Body of pancreas (tissue), 4 donors: ENCODE results near the gene KRT36. TPM values are rescaled to one million over a fixed set of nuclear protein-coding genes. Genes with fewer than 3 reads are reported as not detected.

ENCODE experiments used
- ATAC-seq: fragments of 150-250 bp; one replicate; pipeline ENCODE4 v1.9.1; 2016
- DNase-seq, 4 donors: peaks; one replicate each; pipeline ENCODE4 v3.0.0-alpha.2; 2019
- H3K27ac ChIP-seq, 4 donors: fragments of 200-600 bp; sonication (generic); 1 replicate in 3 of 4; 2 replicates in 1 of 4; pipeline versions ENCODE4 v1.5.1 to v1.6.1; 2016 to 2019; ENCODE audit warnings: mild to moderate bottlenecking in 1 of 4, mixed read lengths in 1 of 4, moderate library complexity in 1 of 4
- H3K27me3 ChIP-seq, 2 donors: fragments of 200-600 bp; sonication (generic); one replicate each; pipeline ENCODE4 v1.6.0; 2016; ENCODE audit warnings: mild to moderate bottlenecking in 1 of 2
- H3K36me3 ChIP-seq, 2 donors: fragments of 200-600 bp; sonication (generic); replicated peaks in 1 of 2; 2 replicates each; pipeline ENCODE4 v1.5.1; 2016; ENCODE audit warnings: low read depth in 2 of 2; ENCODE audit not compliant: insufficient read depth in 1 of 2
- H3K4me1 ChIP-seq: fragments of 200-600 bp; sonication (generic); one replicate; pipeline ENCODE4 v1.6.0; 2016
- H3K4me3 ChIP-seq, 2 donors: fragments of 200-600 bp; sonication (generic); 1 replicate in 1 of 2; 2 replicates in 1 of 2; pipeline ENCODE4 v1.5.1; 2016 to 2019
- H3K9me3 ChIP-seq, 3 donors: fragments of 200-600 bp; sonication (generic); 1 replicate in 2 of 3; 2 replicates in 1 of 3; pipeline ENCODE4 v1.5.1; 2016
- POLR2A ChIP-seq, 3 donors: fragments of 450-650 bp; IDR thresholded peaks; one replicate each; pipeline ENCODE4 v1.6.1; 2016; ENCODE audit warnings: antibody characterized with exemption in 3 of 3, mild to moderate bottlenecking in 2 of 3
- WGBS, 2 donors: methylation state at CpG; one replicate each; pipeline ENCODE4 v1.1.5; 2017; 5-methylcytosine and 5-hydroxymethylcytosine counted together
- intact Hi-C: fragments of 100-400 bp; cut with DNase I; formaldehyde crosslinking; loops from one replicate; pipeline ENCODE4 v1.15.1; 2023
- total RNA-seq, 2 donors: library from RNA; depleted of rRNA; stranded (reverse); fragments of >200 nt; gene quantifications; one replicate each; pipeline ENCODE4 v1.1.0, GENCODE V29; 2016
- TF ChIP-seq, protein P1 (sequence below), 7 experiments: fragments of 450-650 bp in 4 of 7; fragments of 200-600 bp in 3 of 7; sonication (generic) in 3 of 7; IDR thresholded peaks; one replicate each; pipeline ENCODE4 v1.5.1; 2016 to 2019; ENCODE audit warnings: antibody characterized with exemption in 7 of 7

KRT36 gene
- total RNA-seq, 2 donors from 2014 or later = not detected

DNA sequence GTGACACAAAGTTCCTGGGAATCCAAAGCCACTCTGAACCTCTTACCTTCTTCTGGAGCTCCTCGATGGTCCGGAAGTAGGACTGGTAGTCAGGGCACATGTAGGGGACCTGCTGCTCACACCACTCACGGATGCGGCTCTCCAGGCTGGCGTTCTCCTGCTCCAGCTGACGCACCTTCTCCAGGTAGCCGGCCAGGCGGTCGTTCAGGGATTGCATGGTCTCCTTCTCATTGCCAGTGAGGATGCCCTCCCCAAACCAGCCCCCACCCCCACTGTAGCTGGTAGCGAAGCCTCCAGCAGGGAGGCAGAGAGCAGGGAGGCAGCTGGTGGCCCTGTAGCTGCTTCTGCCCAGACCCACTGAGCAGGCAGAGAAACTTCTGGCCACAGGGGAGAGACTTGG, 9.1 kb downstream of the KRT36 start:
- Histone ChIP-seq H3K27me3 (no peaks in the 10 kb centered on the region), H3K36me3 (no peaks in the 10 kb centered on the region), H3K4me3 (no peak overlapping the region), H3K27ac (no peak overlapping the region), H3K9me3 (no peaks in the 10 kb centered on the region), H3K4me1 (no peaks in the 10 kb centered on the region)
- DNase-seq (no peak), ATAC-seq (no peak)
- intact Hi-C loops = no loop called here
- 90 to 100% methylated on average over 1 to 9 of the region's 10 CpGs for WGBS, 2 donors
- TF ChIP-seq, protein P1, sequence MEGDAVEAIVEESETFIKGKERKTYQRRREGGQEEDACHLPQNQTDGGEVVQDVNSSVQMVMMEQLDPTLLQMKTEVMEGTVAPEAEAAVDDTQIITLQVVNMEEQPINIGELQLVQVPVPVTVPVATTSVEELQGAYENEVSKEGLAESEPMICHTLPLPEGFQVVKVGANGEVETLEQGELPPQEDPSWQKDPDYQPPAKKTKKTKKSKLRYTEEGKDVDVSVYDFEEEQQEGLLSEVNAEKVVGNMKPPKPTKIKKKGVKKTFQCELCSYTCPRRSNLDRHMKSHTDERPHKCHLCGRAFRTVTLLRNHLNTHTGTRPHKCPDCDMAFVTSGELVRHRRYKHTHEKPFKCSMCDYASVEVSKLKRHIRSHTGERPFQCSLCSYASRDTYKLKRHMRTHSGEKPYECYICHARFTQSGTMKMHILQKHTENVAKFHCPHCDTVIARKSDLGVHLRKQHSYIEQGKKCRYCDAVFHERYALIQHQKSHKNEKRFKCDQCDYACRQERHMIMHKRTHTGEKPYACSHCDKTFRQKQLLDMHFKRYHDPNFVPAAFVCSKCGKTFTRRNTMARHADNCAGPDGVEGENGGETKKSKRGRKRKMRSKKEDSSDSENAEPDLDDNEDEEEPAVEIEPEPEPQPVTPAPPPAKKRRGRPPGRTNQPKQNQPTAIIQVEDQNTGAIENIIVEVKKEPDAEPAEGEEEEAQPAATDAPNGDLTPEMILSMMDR (IDR thresholded peaks at IDR 0.05) = no peak
- TF ChIP-seq POLR2A (IDR thresholded peaks at IDR 0.05) = no peak

DNA sequence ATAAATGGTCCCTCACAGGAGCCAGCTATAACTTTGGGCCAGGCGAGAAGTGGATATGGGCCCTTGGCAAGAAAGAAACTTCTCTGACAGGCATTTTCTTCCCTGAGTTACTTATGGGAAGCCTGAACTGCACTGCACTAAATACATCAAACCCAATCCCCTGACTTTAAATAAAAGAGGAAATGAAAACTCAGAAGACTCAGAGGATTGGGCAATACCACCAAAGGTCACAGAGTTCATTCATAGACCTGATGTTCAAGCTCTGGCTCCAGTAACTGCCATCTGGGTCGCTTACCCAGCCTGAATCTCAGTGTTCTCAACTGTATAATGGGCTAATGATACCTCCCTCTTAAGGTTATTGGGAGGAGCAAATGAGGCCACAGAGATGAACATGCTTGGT, 9.6 kb downstream of the KRT36 start:
- Histone ChIP-seq H3K36me3 (no peaks in the 10 kb centered on the region), H3K4me3 (no peak overlapping the region), H3K9me3 (no peaks in the 10 kb centered on the region), H3K4me1 (no peaks in the 10 kb centered on the region), H3K27ac (no peak overlapping the region), H3K27me3 (no peaks in the 10 kb centered on the region)
- intact Hi-C loops = no loop called here
- ATAC-seq = no peak
- no peak for TF ChIP-seq POLR2A (IDR thresholded peaks at IDR 0.05)
- TF ChIP-seq, protein P1 (IDR thresholded peaks at IDR 0.05) = no peak
- DNase-seq = no peak
- WGBS, 2 donors = 38 to 42% methylated on average over 2 of the region's 2 CpGs

DNA sequence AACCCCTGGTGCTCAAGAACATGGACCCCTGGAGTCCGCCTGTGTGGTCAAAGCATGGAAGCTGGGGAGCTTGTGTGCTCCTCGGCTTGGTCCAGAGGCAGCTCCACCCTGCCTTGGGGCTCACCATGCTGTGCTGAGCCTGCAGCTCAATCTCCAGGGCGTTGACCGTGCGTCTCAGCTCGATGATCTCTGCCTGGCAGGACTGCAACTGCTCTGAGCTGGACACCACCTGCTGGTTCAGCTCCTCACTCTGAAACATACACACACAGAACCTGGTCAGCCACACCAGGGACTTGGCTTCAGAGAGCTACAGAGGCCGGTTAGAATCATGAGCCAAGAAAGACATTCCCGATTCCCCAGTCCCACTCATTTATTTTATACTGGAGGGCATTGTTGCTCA, 11.5 kb downstream of the KRT36 start:
- intact Hi-C loops = no loop called here
- DNase-seq = no peak
- H3K36me3 ChIP-seq = no peaks in the 10 kb centered on the region

DNA sequence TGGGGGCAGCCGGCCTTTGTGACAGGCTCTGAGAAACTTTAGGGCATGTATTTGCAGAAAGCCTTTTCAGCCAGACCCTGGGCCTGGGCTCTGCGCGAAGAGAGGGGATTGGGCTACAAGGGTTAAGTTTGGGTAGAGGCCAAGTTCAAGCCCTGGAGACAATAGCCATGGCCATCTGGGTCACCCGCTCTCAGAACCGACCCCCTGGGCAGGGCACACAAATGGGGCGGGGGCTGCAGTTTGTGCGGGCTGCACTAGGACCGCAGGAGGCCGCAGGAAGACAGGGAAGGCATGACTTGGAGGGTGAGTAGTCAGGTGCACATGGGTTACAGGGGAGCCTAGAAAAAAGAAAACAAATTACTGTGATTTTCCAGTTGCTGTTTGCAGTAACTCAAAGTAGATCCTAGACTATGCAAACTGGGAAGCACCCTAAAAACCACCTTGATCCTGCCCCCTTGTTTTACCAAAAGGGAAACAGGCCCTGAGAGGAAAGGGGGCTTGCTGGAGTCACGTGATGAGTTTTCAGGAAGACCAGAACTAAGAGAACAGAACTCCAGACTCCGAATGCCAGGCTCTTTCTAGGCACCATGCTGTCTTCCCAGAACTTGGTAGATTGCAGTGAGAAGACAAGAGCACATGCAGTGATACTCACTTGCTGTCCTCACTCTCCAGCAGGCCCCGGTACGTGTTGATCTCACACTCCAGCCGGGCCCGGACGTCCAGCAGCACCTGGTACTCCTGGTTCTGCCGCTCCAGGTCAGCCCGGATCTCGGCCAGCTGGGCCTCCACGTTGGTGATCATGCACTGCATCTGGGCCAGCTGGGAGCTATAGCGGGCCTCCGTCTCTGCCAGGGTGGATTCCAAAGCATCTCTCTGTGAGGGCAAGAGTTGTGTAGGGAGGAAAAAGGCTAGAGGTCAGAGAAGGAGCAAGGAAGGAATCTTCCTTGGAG, 12.6 kb downstream of the KRT36 start:
- intact Hi-C loops = no loop called here
- no peak overlapping the region for H3K27ac ChIP-seq
- 82 to 84% methylated on average over 14 to 22 of the region's 22 CpGs for WGBS, 2 donors
- no peaks in the 10 kb centered on the region for H3K27me3 ChIP-seq
- no peak overlapping the region for H3K4me3 ChIP-seq
- no peaks in the 10 kb centered on the region for H3K36me3 ChIP-seq
- no peaks in the 10 kb centered on the region for H3K4me1 ChIP-seq
- ATAC-seq = no peak
- DNase-seq = no peak
- no peaks in the 10 kb centered on the region for H3K9me3 ChIP-seq
- TF ChIP-seq, protein P1 (IDR thresholded peaks at IDR 0.05) = no peak
- no peak for TF ChIP-seq POLR2A (IDR thresholded peaks at IDR 0.05)

More for the DNA sequence above, 11.5 kb downstream of the KRT36 start:
- H3K4me3 ChIP-seq = no peak overlapping the region
- TF ChIP-seq POLR2A (IDR thresholded peaks at IDR 0.05) = no peak
- TF ChIP-seq, protein P1 (IDR thresholded peaks at IDR 0.05) = no peak
- no peak for ATAC-seq
- no peaks in the 10 kb centered on the region for H3K9me3 ChIP-seq
- 60 to 75% methylated on average over 1 to 8 of the region's 8 CpGs for WGBS, 2 donors
- no peaks in the 10 kb centered on the region for H3K27me3 ChIP-seq
- H3K4me1 ChIP-seq = no peaks in the 10 kb centered on the region
- no peak overlapping the region for H3K27ac ChIP-seq
